GM12872 (cell line): Measurements from ENCODE around the gene SLC43A1.
A peak's percentile ranks its signal among the peaks of the same experiment; 100 is the strongest.

Experiments
- TF ChIP-seq, protein P1 (sequence below): IDR thresholded peaks from 3 replicates; pipeline ENCODE4 v1.5.1; 2011; ENCODE audit warnings: low read depth, mild to moderate bottlenecking, low read length, moderate library complexity; ENCODE audit not compliant: insufficient read depth

SLC43A1 gene

DNA sequence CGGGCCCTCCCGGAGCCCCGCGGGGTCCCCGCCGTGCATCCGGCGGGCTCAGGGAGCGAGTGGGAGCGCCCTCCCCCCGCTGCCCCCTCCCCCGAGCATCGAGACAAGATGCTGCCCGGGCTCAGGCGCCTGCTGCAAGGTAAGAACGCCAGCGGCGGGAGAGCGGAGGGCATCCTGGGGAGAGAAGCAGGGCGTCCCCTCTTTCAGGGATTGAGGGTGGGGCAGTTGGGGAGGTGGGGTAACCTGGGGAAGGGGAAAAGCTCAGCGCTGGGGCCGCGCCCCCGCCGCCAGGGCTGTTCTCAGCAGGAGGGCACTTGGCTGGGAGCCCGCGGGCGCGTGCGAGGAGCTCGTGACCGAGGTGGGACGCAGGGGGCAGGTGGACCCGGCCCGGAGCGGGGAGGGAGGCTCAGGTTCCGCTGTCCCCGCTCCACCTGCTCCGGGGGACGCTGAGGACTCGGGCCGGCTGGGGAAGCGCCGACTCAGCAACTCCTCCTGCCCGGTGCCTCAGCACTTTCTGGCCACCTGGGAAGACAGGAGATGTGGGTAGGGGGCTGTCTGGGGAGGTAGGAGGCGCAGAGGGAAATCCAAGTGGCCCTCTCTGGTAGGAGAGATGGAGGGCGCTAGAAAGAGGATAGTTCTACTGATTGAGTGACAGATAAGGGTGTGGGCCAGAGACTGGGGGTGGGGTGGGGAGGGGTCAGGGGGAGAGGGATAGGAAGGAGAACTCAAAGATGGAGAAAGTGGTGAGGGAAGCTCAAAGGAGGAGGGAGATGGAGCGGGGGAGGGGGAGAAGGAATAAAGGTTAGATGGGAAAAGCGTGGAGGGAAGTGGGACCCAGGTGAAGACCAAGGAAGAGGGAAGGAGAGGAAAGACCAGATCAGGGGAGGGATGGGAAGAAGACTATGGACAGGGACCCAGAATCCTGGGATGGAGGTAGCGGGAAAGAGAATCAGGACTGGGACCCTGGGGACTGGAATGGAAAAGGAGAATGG is 54.4 kb downstream of the SLC43A1 start:
- TF ChIP-seq, protein P1, sequence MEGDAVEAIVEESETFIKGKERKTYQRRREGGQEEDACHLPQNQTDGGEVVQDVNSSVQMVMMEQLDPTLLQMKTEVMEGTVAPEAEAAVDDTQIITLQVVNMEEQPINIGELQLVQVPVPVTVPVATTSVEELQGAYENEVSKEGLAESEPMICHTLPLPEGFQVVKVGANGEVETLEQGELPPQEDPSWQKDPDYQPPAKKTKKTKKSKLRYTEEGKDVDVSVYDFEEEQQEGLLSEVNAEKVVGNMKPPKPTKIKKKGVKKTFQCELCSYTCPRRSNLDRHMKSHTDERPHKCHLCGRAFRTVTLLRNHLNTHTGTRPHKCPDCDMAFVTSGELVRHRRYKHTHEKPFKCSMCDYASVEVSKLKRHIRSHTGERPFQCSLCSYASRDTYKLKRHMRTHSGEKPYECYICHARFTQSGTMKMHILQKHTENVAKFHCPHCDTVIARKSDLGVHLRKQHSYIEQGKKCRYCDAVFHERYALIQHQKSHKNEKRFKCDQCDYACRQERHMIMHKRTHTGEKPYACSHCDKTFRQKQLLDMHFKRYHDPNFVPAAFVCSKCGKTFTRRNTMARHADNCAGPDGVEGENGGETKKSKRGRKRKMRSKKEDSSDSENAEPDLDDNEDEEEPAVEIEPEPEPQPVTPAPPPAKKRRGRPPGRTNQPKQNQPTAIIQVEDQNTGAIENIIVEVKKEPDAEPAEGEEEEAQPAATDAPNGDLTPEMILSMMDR, result no peak

DNA sequence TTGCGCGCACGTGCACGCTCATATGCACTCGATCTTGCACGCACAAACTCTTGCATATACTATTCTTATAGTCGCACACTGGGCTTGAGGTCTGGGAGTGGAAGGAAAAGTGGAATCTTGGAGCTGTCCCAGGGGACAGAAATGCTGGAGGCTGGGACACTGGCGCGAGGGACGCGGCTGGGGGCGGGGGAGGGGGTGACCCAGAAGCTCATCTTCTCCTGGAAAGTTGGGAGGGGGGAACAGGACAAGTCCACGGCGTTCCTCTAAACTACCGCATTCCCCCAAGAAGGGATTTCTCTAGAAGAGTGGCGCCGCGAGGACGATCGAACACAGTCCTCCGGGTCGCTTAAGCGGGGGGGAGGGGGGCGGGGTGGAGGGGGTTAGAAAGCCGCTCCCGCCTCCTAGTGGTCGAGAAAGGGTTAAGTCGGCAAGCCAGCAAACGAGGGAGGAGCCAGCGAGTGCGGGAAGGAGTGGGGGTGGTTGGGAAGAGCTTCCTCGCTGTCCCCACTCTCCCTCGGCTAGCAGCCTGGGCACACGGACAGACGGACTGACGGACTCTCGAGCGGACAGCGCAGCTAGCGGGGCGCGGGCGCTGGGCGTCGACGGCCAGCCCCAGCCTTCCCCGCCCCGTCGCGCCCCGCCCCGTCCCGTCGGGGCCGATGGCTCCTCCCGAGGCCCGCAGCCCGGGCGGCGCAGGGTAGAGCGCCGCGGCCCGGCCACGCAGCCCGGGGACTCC is 55.3 kb downstream of the SLC43A1 start, which contains the start of gene RTN4RL2:
Gene RTN4RL2 (plus strand): TSS at position 507 of the 736 bp plus-strand sequence. CDS start 338 bp downstream, outside the sequence.
- TF ChIP-seq, protein P1, result peak; percentile 60; the same call in 2 of the 3 replicates

DNA sequence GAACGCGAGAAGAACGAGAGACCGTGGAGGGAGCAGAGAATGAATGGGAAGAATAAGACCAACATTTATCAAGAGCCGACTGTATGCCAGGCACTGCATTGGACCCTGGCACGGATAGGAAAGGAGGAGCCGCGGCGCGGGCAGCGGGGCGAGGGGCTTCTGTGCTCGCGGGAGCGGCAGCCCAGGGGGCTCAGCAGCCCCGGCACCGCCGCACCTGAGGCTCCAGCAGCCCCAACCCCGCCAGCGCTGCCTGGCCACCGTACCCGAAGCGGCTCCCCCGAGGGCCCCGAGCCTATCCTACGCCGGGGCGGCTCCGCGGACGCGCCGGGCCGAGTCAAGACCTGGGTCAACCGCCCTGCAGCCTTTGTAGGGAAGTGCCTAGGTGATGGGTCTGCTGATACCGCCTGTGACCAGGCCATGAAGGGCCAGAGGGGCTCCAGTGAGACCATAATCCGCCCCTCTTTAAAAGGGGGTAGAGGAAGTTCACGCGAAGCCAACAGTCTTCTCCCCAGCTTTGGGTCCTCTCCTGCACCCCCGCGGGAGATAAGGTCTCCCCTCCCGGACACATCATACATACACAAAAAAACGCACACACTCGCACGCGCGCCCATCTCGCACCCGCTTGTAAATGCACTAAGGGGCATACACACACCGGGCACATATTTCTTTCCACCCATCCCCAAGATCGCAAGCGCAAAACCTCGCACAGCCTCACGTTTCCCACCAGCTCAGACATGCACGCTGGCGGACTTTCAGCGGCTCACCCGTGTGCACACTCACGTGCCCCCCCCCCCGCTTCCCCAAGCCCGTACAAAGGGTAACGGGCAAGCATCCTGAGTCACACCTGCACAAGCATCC is 56.1 kb downstream of the SLC43A1 start:
- TF ChIP-seq, protein P1, result no peak

DNA sequence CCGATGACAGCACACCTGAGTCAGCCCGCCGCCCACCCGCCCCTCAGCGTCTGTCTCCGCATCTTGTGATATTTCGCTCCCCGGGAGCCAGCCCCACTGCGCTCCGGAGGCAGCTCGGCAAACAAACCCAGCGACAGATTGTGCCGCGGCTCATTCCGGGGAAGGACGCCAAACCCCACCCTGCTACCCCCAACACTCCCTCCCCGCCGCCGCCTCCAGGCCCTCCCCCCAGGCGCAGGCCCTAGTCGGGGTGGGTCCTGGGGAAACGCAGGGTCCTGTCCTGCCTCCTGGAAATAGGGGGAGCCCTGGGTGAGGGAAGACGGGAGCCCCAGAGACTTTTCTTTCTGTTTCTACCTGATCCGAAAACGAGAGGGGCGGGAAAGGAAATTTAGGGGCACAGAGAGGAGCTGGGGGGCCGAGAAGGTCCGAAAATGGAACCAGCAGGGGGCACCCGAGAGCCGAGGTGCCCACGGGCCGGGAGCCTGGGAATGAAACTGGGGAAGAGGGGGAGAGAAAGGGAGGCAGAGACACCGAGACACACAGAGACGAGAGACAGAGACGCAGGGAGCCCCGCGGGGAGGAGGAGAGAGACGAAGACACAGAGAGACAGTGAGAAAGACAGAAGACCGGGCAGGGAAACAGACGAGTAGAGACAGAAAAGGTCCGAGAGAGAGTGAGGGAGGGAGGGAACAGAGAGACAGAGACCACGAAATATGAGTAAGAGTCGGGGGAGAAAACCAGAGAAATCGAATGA is 56.9 kb downstream of the SLC43A1 start:
- TF ChIP-seq, protein P1, result peak; percentile 83

DNA sequence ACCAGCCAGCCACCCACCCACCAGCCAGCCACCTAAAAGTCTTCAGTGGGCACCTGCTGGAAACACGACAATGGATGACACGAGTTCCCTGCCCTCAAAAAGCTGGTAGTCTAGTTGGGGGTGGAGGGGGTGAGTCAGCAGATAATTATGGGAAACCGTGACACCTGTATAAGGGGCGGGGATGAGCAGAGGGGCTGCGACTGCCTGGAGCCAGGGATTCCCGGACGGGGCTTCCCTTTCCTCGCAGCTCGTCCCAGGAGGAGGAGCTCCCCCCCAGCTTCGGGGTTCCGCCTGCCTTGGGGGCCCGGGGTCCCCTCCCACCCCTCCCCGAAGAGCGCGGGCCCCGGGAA is 57.5 kb downstream of the SLC43A1 start:
- TF ChIP-seq, protein P1, result no peak

DNA sequence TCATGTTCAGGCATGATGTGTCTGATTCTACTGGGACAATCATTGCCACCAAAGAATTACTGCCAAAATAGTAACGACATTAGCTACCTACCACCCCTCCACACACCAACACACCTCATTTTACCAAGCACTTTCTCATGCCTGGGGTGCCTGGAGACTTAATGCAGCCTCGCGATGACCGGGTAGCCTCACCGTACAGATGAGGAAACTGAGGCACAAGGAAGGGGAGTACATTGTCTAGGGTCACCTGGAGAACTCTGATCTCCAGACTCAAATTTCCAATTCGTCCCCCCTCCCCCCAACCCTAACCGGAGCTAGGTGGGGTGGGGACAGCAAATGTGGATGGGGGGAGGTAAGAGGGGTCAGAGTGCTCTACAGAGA is 57.9 kb downstream of the SLC43A1 start:
- TF ChIP-seq, protein P1, result no peak
